CD4-positive, alpha-beta memory T cell (primary cell): Measurements from ENCODE around the gene GLRA3. TPM values are rescaled to one million over a fixed set of nuclear protein-coding genes. Genes with fewer than 3 reads are reported as not detected.
"Not testable (repeated sequence)": the region's sequence is repeated elsewhere in the genome, so short reads cannot be mapped to it uniquely, and the experiment has no call there.

ENCODE experiments used
- CTCF ChIA-PET: fragments of 350-600 bp; sonication (Branson Sonifier 250); formaldehyde crosslinking; loops from one replicate; lab custom pipeline; 2021; ENCODE audit warnings: inconsistent platforms; ENCODE audit not compliant: partially characterized antibody; lab: Charles Lee
- POLR2A ChIA-PET: fragments of 350-600 bp; sonication (Branson Sonifier 250); formaldehyde crosslinking; loops from one replicate; lab custom pipeline; 2021; ENCODE audit not compliant: partially characterized antibody; lab: Charles Lee
- DNase-seq, 5 donors: peaks; one replicate each; pipeline versions ENCODE4 v3.0.0 to v3.0.0-alpha.2; 2020 to 2022; ENCODE audit warnings: mixed read lengths in 1 of 5
- H3K27ac ChIP-seq: one replicate; pipeline ENCODE4 v1.7.0; 2013; ENCODE audit warnings: low read depth, low read length
- H3K27me3 ChIP-seq: 2 replicates; pipeline ENCODE4 v1.7.0; 2013; ENCODE audit warnings: mild to moderate bottlenecking, low read length, moderate library complexity; ENCODE audit not compliant: insufficient read depth
- H3K36me3 ChIP-seq: 2 replicates; pipeline ENCODE4 v1.7.0; 2013; ENCODE audit warnings: mild to moderate bottlenecking, low read length, moderate library complexity; ENCODE audit not compliant: insufficient read depth
- H3K4me1 ChIP-seq: 2 replicates; pipeline ENCODE4 v1.7.0; 2013; ENCODE audit warnings: mild to moderate bottlenecking, low read length, moderate library complexity; ENCODE audit not compliant: insufficient read depth
- H3K4me3 ChIP-seq, 2 donors: one replicate each; pipeline ENCODE4 v1.7.0; 2013; ENCODE audit warnings: low read length in 2 of 2, mild to moderate bottlenecking in 1 of 2
- H3K9me3 ChIP-seq, 2 donors: one replicate each; pipeline ENCODE4 v1.7.0; 2013; ENCODE audit warnings: low read length in 2 of 2, control low read depth in 1 of 2; ENCODE audit not compliant: control insufficient read depth in 1 of 2
- H3K27ac Mint-ChIP-seq, 7 donors: one replicate each; pipeline ENCODE4 v1.8.0; 2020 to 2021; ENCODE audit warnings: mixed read lengths in 7 of 7, mild to moderate bottlenecking in 6 of 7, inconsistent platforms in 3 of 7, moderate library complexity in 3 of 7
- H3K27me3 Mint-ChIP-seq, 2 donors: one replicate each; pipeline ENCODE4 v1.8.0; 2020 to 2021; ENCODE audit warnings: mixed read lengths in 2 of 2
- H3K36me3 Mint-ChIP-seq, 2 donors: one replicate each; pipeline ENCODE4 v1.8.0; 2020 to 2021; ENCODE audit warnings: mixed read lengths in 2 of 2, inconsistent platforms in 1 of 2, mild to moderate bottlenecking in 1 of 2
- H3K4me1 Mint-ChIP-seq, 4 donors: one replicate each; pipeline ENCODE4 v1.8.0; 2020 to 2021; ENCODE audit warnings: mixed read lengths in 4 of 4, mild to moderate bottlenecking in 1 of 4
- H3K4me3 Mint-ChIP-seq, 8 donors: one replicate each; pipeline ENCODE4 v1.8.0; 2020 to 2021; ENCODE audit warnings: mixed read lengths in 8 of 8, mild to moderate bottlenecking in 7 of 8, moderate library complexity in 6 of 8, inconsistent platforms in 3 of 8
- H3K9me3 Mint-ChIP-seq, 8 donors: one replicate each; pipeline ENCODE4 v1.8.0; 2020 to 2021; ENCODE audit warnings: mixed read lengths in 8 of 8, mild to moderate bottlenecking in 5 of 8, inconsistent platforms in 3 of 8, moderate library complexity in 1 of 8
- intact Hi-C: fragments of 100-400 bp; cut with micrococcal nuclease; formaldehyde crosslinking; loops from one replicate; pipeline ENCODE4 v1.15.1; 2023
- polyA plus RNA-seq, 2 donors: library from polyadenylated mRNA; unstranded; fragments of 300-500 nt; fragmentation: Illumina TruSeq; gene quantifications; one replicate each; pipeline ENCODE4 v1.2.3, GENCODE V29; 2021
- total RNA-seq, 2 experiments: library from RNA; stranded (reverse); gene quantifications; one replicate each; pipeline ENCODE4 v1.2.3, GENCODE V29; 2021

Gene GLRA3
- total and polyA plus RNA-seq, 4 experiments from 2014 or later, result not detected

- no peak overlapping the region for H3K4me3 ChIP-seq
- no peak overlapping the region for H3K27ac Mint-ChIP-seq
These were observed 188.9 kb downstream of the GLRA3 start for GRCh38 chr4:174640146-174640545.

DNA sequence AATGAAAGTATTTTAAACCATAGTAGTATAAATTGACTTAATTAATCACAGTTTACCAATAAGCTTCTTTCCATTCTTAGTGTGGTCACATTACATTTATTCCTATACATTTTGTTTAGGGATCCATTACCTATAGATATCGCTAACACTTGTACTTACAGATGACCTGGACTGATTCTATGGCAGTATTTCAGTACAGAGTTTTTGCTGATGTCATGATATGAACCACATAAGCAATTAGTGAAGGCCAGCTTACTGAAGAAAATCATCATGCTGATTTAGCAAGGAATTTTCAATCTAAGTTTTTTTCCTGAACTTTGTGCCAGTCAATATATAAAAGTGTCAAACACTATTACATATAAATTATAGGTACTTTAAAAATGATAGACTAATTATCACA lies 193.3 kb downstream of the GLRA3 start:
- DNase-seq, result no peak
- H3K36me3 ChIP-seq, result no peaks in the 10 kb centered on the region
- no peak overlapping the region for H3K4me3 ChIP-seq
- Mint-ChIP-seq H3K27ac (no peak overlapping the region), H3K9me3 (no peaks in the 10 kb centered on the region), H3K27me3 (no peaks in the 10 kb centered on the region), H3K4me1 (peaks cover 0 to 4% (median 1%) of the 10 kb centered on the region in 4 donors), H3K36me3 (no peaks in the 10 kb centered on the region), H3K4me3 (no peak overlapping the region)
- no peak overlapping the region for H3K27ac ChIP-seq
- intact Hi-C loops, result no loop called here
- CTCF ChIA-PET, result no interaction called here
- H3K4me1 ChIP-seq, result no peaks in the 10 kb centered on the region
- H3K27me3 ChIP-seq, result no peaks in the 10 kb centered on the region
- no peaks in the 10 kb centered on the region for H3K9me3 ChIP-seq
- POLR2A ChIA-PET, result no interaction called here

More at GRCh38 chr4:174640146-174640545, 188.9 kb downstream of the GLRA3 start:
- Mint-ChIP-seq H3K9me3 (no peaks in the 10 kb centered on the region), H3K36me3 (no peaks in the 10 kb centered on the region), H3K4me3 (no peak overlapping the region), H3K27me3 (no peaks in the 10 kb centered on the region), H3K4me1 (no peaks in the 10 kb centered on the region)
- Histone ChIP-seq H3K9me3 (no peaks in the 10 kb centered on the region), H3K4me1 (no peaks in the 10 kb centered on the region), H3K36me3 (no peaks in the 10 kb centered on the region), H3K27ac (no peak overlapping the region), H3K27me3 (no peaks in the 10 kb centered on the region)
- intact Hi-C loops, result no loop called here
- CTCF ChIA-PET, result no interaction called here
- POLR2A ChIA-PET, result no interaction called here
- no peak for DNase-seq

GRCh38 chr4:174633399-174633798 lies 195.6 kb downstream of the GLRA3 start:
- H3K27ac Mint-ChIP-seq, result no peak overlapping the region
- no peaks in the 10 kb centered on the region for H3K36me3 ChIP-seq
- no peaks in the 10 kb centered on the region for H3K9me3 Mint-ChIP-seq
- H3K27me3 Mint-ChIP-seq, result no peaks in the 10 kb centered on the region
- H3K27ac ChIP-seq, result no peak overlapping the region
- H3K4me1 ChIP-seq, result no peaks in the 10 kb centered on the region
- no peaks in the 10 kb centered on the region for H3K36me3 Mint-ChIP-seq
- DNase-seq, result no peak
- H3K4me3 Mint-ChIP-seq, result no peak overlapping the region
- CTCF ChIA-PET, result no interaction called here
- H3K4me1 Mint-ChIP-seq, result peaks cover 0 to 4% (median 1%) of the 10 kb centered on the region in 4 donors
- H3K27me3 ChIP-seq, result no peaks in the 10 kb centered on the region
- H3K4me3 ChIP-seq, result no peak overlapping the region
- H3K9me3 ChIP-seq, result no peaks in the 10 kb centered on the region
- POLR2A ChIA-PET, result no interaction called here
- intact Hi-C loops, result loop anchor here (2.0 to 5.0 kb wide), 2 partner anchors 111 to 411 kb away; partner anchors contain the start of gene HPGD

DNA sequence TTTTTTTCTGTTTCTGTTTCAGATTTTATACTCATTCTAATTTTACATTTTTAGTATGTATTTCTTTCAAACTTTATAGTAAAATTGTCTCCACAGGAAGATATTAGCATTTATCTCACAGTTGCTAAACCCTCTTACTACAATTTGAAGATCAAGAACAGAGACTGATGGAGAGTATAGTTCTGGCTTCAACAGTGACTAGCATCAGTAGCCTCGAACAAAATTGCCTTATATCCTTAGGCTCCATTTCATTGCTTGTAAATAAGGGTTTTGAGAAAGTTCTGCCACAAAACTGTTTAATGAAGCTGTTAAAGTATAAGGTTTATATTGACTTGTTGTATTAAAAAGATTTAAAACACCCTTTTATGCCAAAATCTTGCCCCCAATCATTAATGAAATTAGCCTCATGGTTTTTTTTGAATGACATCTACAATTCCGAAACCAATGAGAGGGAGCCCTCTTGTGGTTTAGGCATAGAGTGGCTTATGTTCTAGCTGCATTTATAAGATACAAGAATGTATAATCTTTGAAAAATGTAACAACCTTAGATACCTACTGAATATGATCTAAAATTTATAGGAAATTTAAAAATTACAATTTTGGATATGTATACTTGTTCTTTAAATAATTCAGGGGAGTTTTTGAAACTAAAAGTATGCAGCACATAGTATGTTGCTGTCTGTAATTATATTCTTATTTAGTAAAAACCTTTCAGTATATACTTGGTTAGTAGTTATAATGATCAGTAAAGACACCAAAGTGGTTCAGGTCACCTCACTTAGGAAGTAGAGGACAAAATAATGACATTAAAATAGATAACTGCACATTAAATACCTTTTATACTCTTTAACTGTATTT lies 196.9 kb downstream of the GLRA3 start:
- CTCF ChIA-PET, result interaction anchor here (1.1 to 1.3 kb wide), 2 partner anchors 13 to 82 kb away, joined by 4 read pairs; no protein-coding TSS in a partner anchor

GRCh38 chr4:174629907-174630450 lies 199.1 kb downstream of the GLRA3 start:
- DNase-seq, POLR2A ChIA-PET, H3K27ac Mint-ChIP-seq, CTCF ChIA-PET, H3K4me1 ChIP-seq, H3K27me3 Mint-ChIP-seq, H3K9me3 ChIP-seq, H3K4me3 Mint-ChIP-seq, H3K4me1 Mint-ChIP-seq, H3K36me3 ChIP-seq, H3K4me3 ChIP-seq, H3K36me3 Mint-ChIP-seq, H3K9me3 Mint-ChIP-seq, H3K27ac ChIP-seq, H3K27me3 ChIP-seq: not testable (repeated sequence)
- intact Hi-C loops, result loop anchor here (5.0 kb wide), 1 partner anchor 408 kb away; no protein-coding TSS in a partner anchor

More for the DNA sequence above, 196.9 kb downstream of the GLRA3 start:
- peaks cover 0 to 4% (median 1%) of the 10 kb centered on the region in 4 donors for H3K4me1 Mint-ChIP-seq
- Histone ChIP-seq H3K9me3 (no peaks in the 10 kb centered on the region), H3K36me3 (no peaks in the 10 kb centered on the region), H3K4me3 (no peak overlapping the region), H3K27me3 (no peaks in the 10 kb centered on the region), H3K27ac (no peak overlapping the region), H3K4me1 (no peaks in the 10 kb centered on the region)
- no peaks in the 10 kb centered on the region for H3K36me3 Mint-ChIP-seq
- no peaks in the 10 kb centered on the region for H3K27me3 Mint-ChIP-seq
- DNase-seq, result peak in 4 of 5 donors; percentile 4 to 25 (median 13)
- H3K9me3 Mint-ChIP-seq, result no peaks in the 10 kb centered on the region
- intact Hi-C loops, result loop anchor here (1.0 to 5.0 kb wide), 3 partner anchors 109 to 410 kb away; partner anchors contain the start of gene HPGD
- POLR2A ChIA-PET, result no interaction called here
- no peak overlapping the region for H3K27ac Mint-ChIP-seq
- H3K4me3 Mint-ChIP-seq, result no peak overlapping the region

DNA sequence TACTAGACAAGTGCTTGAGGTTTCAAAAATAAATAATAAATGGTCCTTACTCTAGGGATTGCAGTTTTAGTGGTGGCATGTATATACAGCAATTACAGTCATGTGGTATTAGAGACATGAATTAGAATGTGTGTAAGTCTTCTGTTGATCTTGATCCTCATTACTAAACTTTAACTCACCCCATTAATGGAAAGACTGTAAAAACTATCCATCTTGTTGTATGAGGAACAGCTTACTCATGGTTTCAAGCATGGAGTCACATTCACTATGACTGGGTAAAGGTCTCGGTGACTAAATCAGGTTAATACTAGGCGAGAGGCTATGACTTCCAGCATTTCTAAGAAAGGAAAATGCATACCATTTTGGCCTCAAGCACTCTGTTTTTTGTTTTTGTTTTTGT lies 199.8 kb downstream of the GLRA3 start:
- no peaks in the 10 kb centered on the region for H3K27me3 Mint-ChIP-seq
- ChIA-PET POLR2A (no interaction called here), CTCF (no interaction called here)
- no peak overlapping the region for H3K27ac Mint-ChIP-seq
- intact Hi-C loops, result no loop called here
- peaks cover 0 to 2% (median 0%) of the 10 kb centered on the region in 8 donors for H3K9me3 Mint-ChIP-seq
- no peaks in the 10 kb centered on the region for H3K36me3 Mint-ChIP-seq
- no peaks in the 10 kb centered on the region for H3K9me3 ChIP-seq
- no peak overlapping the region for H3K27ac ChIP-seq
- H3K4me1 ChIP-seq, result no peaks in the 10 kb centered on the region
- DNase-seq, result no peak
- no peaks in the 10 kb centered on the region for H3K27me3 ChIP-seq
- H3K36me3 ChIP-seq, result no peaks in the 10 kb centered on the region
- H3K4me3 Mint-ChIP-seq, result no peak overlapping the region
- peaks cover 0 to 3% (median 0%) of the 10 kb centered on the region in 4 donors for H3K4me1 Mint-ChIP-seq
- no peak overlapping the region for H3K4me3 ChIP-seq

GRCh38 chr4:174628191-174628590 lies 200.9 kb downstream of the GLRA3 start:
- H3K4me3 Mint-ChIP-seq, result no peak overlapping the region
- no peaks in the 10 kb centered on the region for H3K27me3 Mint-ChIP-seq
- POLR2A ChIA-PET, result no interaction called here
- no peaks in the 10 kb centered on the region for H3K9me3 ChIP-seq
- no peaks in the 10 kb centered on the region for H3K36me3 Mint-ChIP-seq
- H3K4me1 Mint-ChIP-seq, result no peaks in the 10 kb centered on the region
- H3K27ac Mint-ChIP-seq, result no peak overlapping the region
- H3K27me3 ChIP-seq, result no peaks in the 10 kb centered on the region
- no peak overlapping the region for H3K27ac ChIP-seq
- H3K9me3 Mint-ChIP-seq, result peaks cover 0 to 2% (median 0%) of the 10 kb centered on the region in 8 donors
- H3K4me1 ChIP-seq, result no peaks in the 10 kb centered on the region
- CTCF ChIA-PET, result interaction anchor here (0.6 kb wide), 1 partner anchor 44 kb away, joined by 3 read pairs; no protein-coding TSS in a partner anchor
- no peak overlapping the region for H3K4me3 ChIP-seq
- no peak for DNase-seq
- no peaks in the 10 kb centered on the region for H3K36me3 ChIP-seq
- intact Hi-C loops, result no loop called here
